H9 (cell line): ENCODE results near the gene LRP10. TPM values are rescaled to one million over a fixed set of nuclear protein-coding genes. Genes with fewer than 3 reads are reported as not detected.

Experiments
- DNase-seq: peaks from one replicate; pipeline ENCODE4 v3.0.0-alpha.2; 2017
- H2AFZ ChIP-seq: one replicate; pipeline ENCODE4 v1.6.1; 2013; ENCODE audit warnings: mild to moderate bottlenecking, low read length, control low read depth, moderate library complexity
- H2AK5ac ChIP-seq: 2 replicates; pipeline ENCODE4 v1.6.1; 2013; ENCODE audit warnings: low read length, control low read depth, mixed read lengths; ENCODE audit not compliant: insufficient read length
- H2BK120ac ChIP-seq: one replicate; pipeline ENCODE4 v1.6.1; 2013; ENCODE audit warnings: low read depth, mild to moderate bottlenecking, low read length, control low read depth, inconsistent platforms; ENCODE audit not compliant: poor library complexity, severe bottlenecking
- H2BK12ac ChIP-seq: 2 replicates; pipeline ENCODE4 v1.6.1; 2013; ENCODE audit warnings: low read length, control low read depth, mixed read lengths, low read depth; ENCODE audit not compliant: insufficient read length
- H2BK15ac ChIP-seq: 2 replicates; pipeline ENCODE4 v1.6.1; 2013; ENCODE audit warnings: low read depth, low read length, control low read depth
- H2BK20ac ChIP-seq: one replicate; pipeline ENCODE4 v1.6.1; 2013; ENCODE audit warnings: low read depth, mild to moderate bottlenecking, low read length, control low read depth, inconsistent platforms; ENCODE audit not compliant: poor library complexity, severe bottlenecking
- H2BK5ac ChIP-seq: 2 replicates; pipeline ENCODE4 v1.6.1; 2013; ENCODE audit warnings: low read length, control low read depth, mixed read lengths; ENCODE audit not compliant: insufficient read length
- H3K14ac ChIP-seq: 2 replicates; pipeline ENCODE4 v1.6.1; 2013; ENCODE audit warnings: low read length, control low read depth; ENCODE audit not compliant: insufficient read depth
- H3K18ac ChIP-seq: 2 replicates; pipeline ENCODE4 v1.6.1; 2013; ENCODE audit warnings: low read depth, mild to moderate bottlenecking, mixed read lengths, low read length, control low read depth; ENCODE audit not compliant: insufficient read length
- H3K23ac ChIP-seq: 2 replicates; pipeline ENCODE4 v1.6.1; 2013; ENCODE audit warnings: low read length, control low read depth, mixed read lengths, low read depth; ENCODE audit not compliant: insufficient read length
- H3K23me2 ChIP-seq: 2 replicates; pipeline ENCODE4 v1.6.1; 2013; ENCODE audit warnings: low read depth, mild to moderate bottlenecking, mixed read lengths, low read length, control low read depth; ENCODE audit not compliant: insufficient read length, poor library complexity, severe bottlenecking
- H3K27ac ChIP-seq: 2 replicates; pipeline ENCODE4 v1.5.1; 2013; ENCODE audit warnings: low read length, control low read depth, mixed read lengths, low read depth; ENCODE audit not compliant: insufficient read length
- H3K27me3 ChIP-seq: 2 replicates; pipeline ENCODE4 v1.6.1; 2013; ENCODE audit warnings: low read length, control low read depth, inconsistent platforms; ENCODE audit not compliant: insufficient read depth
- H3K4ac ChIP-seq: 2 replicates; pipeline ENCODE4 v1.6.1; 2013; ENCODE audit warnings: low read depth, mild to moderate bottlenecking, control low read depth, inconsistent platforms, low read length, moderate library complexity
- H3K4me1 ChIP-seq: 2 replicates; pipeline ENCODE4 v1.6.1; 2013; ENCODE audit warnings: low read length, control low read depth, inconsistent platforms; ENCODE audit not compliant: insufficient read depth
- H3K4me2 ChIP-seq: 2 replicates; pipeline ENCODE4 v1.6.1; 2013; ENCODE audit warnings: low read length, control low read depth, mixed read lengths; ENCODE audit not compliant: insufficient read length, insufficient read depth
- H3K56ac ChIP-seq: 2 replicates; pipeline ENCODE4 v1.6.1; 2013; ENCODE audit warnings: low read depth, mild to moderate bottlenecking, mixed read lengths, low read length, control low read depth; ENCODE audit not compliant: insufficient read length
- H3K79me1 ChIP-seq: 2 replicates; pipeline ENCODE4 v1.6.1; 2013; ENCODE audit warnings: low read depth, mild to moderate bottlenecking, moderate library complexity, low read length, control low read depth, inconsistent platforms; ENCODE audit not compliant: insufficient read depth, poor library complexity, severe bottlenecking
- H3K79me2 ChIP-seq: 2 replicates; pipeline ENCODE4 v1.6.1; 2013; ENCODE audit warnings: low read length, control low read depth, inconsistent platforms; ENCODE audit not compliant: insufficient read depth
- H3K9ac ChIP-seq: 2 replicates; pipeline ENCODE4 v1.6.1; 2013; ENCODE audit warnings: low read length, control low read depth, mixed read lengths; ENCODE audit not compliant: insufficient read length; ENCODE audit errors: extremely low read depth
- H3K9me3 ChIP-seq: one replicate; pipeline ENCODE4 v1.6.1; 2013; ENCODE audit warnings: low read depth, low read length, inconsistent platforms; ENCODE audit not compliant: control insufficient read depth
- H3T11ph ChIP-seq: one replicate; pipeline ENCODE4 v1.6.1; 2013; ENCODE audit warnings: mild to moderate bottlenecking, low read length, control low read depth, inconsistent platforms
- H4K20me1 ChIP-seq: one replicate; pipeline ENCODE4 v1.6.1; 2013; ENCODE audit not compliant: control insufficient read depth, insufficient read length, insufficient read depth
- H4K5ac ChIP-seq: 2 replicates; pipeline ENCODE4 v1.6.1; 2013; ENCODE audit warnings: low read depth, mild to moderate bottlenecking, mixed read lengths, low read length, control low read depth; ENCODE audit not compliant: insufficient read length
- H4K8ac ChIP-seq: replicated peaks from 2 replicates; pipeline ENCODE4 v1.6.1; 2013; ENCODE audit warnings: low read length, control low read depth, mixed read lengths, low read depth; ENCODE audit not compliant: insufficient read length
- H4K91ac ChIP-seq: 2 replicates; pipeline ENCODE4 v1.6.1; 2013; ENCODE audit warnings: low read depth, mild to moderate bottlenecking, moderate library complexity, mixed read lengths, low read length, control low read depth; ENCODE audit not compliant: insufficient read length
- H3K27ac Mint-ChIP-seq, 3 experiments: 2 replicates in 2 of 3; 3 replicates in 1 of 3; pipeline ENCODE4 v1.8.0; 2020 to 2021; ENCODE audit warnings: mixed read lengths in 3 of 3, mild to moderate bottlenecking in 1 of 3, moderate library complexity in 1 of 3
- H3K27me3 Mint-ChIP-seq: 2 replicates; pipeline ENCODE4 v1.8.0; 2021; ENCODE audit warnings: low read depth, mild to moderate bottlenecking, moderate library complexity, mixed read lengths
- H3K36me3 Mint-ChIP-seq, 3 experiments: 2 replicates in 2 of 3; 3 replicates in 1 of 3; pipeline ENCODE4 v1.8.0; 2020 to 2021; ENCODE audit warnings: low read depth in 3 of 3, mixed read lengths in 3 of 3; ENCODE audit not compliant: insufficient read depth in 1 of 3
- H3K4me1 Mint-ChIP-seq, 2 experiments: 2 replicates each; pipeline ENCODE4 v1.8.0; 2020; ENCODE audit warnings: mixed read lengths in 2 of 2
- H3K4me3 Mint-ChIP-seq, 2 experiments: 2 replicates in 1 of 2; 3 replicates in 1 of 2; pipeline ENCODE4 v1.8.0; 2020 to 2021; ENCODE audit warnings: mild to moderate bottlenecking in 2 of 2, mixed read lengths in 2 of 2, moderate library complexity in 1 of 2
- H3K9me3 Mint-ChIP-seq, 2 experiments: 2 replicates in 1 of 2; 3 replicates in 1 of 2; pipeline ENCODE4 v1.8.0; 2020; ENCODE audit warnings: mild to moderate bottlenecking in 2 of 2, mixed read lengths in 2 of 2, moderate library complexity in 1 of 2
- CTCF ChIP-seq: fragments of 200-600 bp; sonication (generic); conservative IDR thresholded peaks from 3 replicates; pipeline ENCODE4 v1.8.0; 2021; ENCODE audit warnings: antibody characterized with exemption, mild to moderate bottlenecking
- WGBS: extraction: QIAGEN DNeasy Blood & Tissue Kit; methylation state at CpG from one replicate; pipeline ENCODE4 v1.1.7; 2013; ENCODE audit warnings: missing lambda C conversion rate, low lambda C conversion rate, mixed read lengths; ENCODE audit not compliant: insufficient read length; ENCODE audit errors: extremely low coverage; 5-methylcytosine and 5-hydroxymethylcytosine counted together
- total RNA-seq: library from RNA; stranded (reverse); gene quantifications from 2 replicates; pipeline ENCODE4 v1.2.1, GENCODE V29; 2021

The LRP10 gene
- total RNA-seq, 1 experiment from 2014 or later: 13.3 TPM

GRCh38 chr14:22906073-22906472 lies 34.5 kb downstream of the LRP10 start:
- no peak overlapping the region for H3K27ac Mint-ChIP-seq
- Histone ChIP-seq H3K27ac (no peak overlapping the region), H4K5ac (no peak overlapping the region), H3K18ac (no peak overlapping the region), H3K9ac (no peak overlapping the region), H2AK5ac (no peak overlapping the region), H3K4me1 (no peaks in the 10 kb centered on the region), H4K20me1 (no peaks in the 10 kb centered on the region), H3K4ac (no peak overlapping the region), H2BK120ac (no peak overlapping the region), H3K14ac (no peak overlapping the region), H3K4me2 (no peak overlapping the region), H4K8ac (no peak overlapping the region), H2BK15ac (no peak overlapping the region), H3K79me1 (no peaks in the 10 kb centered on the region), H3K27me3 (no peaks in the 10 kb centered on the region), H3K9me3 (no peaks in the 10 kb centered on the region), H4K91ac (no peak overlapping the region), H3K79me2 (no peaks in the 10 kb centered on the region), H2BK20ac (no peak overlapping the region), H2AFZ (no peak overlapping the region), H3T11ph (no peak overlapping the region), H3K23me2 (no peaks in the 10 kb centered on the region), H2BK12ac (no peak overlapping the region), H3K56ac (no peak overlapping the region), H3K23ac (no peak overlapping the region), H2BK5ac (no peak overlapping the region)
- H3K27me3 Mint-ChIP-seq: no peaks in the 10 kb centered on the region; the same call in 1 of the 2 replicates
- no CpG with 5 or more reads among the region's 20 CpGs for WGBS
- H3K4me3 Mint-ChIP-seq: no peak overlapping the region; a peak in 1 of 5 replicates
- no peaks in the 10 kb centered on the region for H3K4me1 Mint-ChIP-seq
- H3K9me3 Mint-ChIP-seq: no peaks in the 10 kb centered on the region
- no peak for DNase-seq
- TF ChIP-seq CTCF: no peak
- H3K36me3 Mint-ChIP-seq: peaks cover 43 to 81% (median 68%) of the 10 kb centered on the region in 3 experiments
